ENCODE data around the gene HOXA1. TPM values are rescaled to one million over a fixed set of nuclear protein-coding genes. Genes with fewer than 3 reads are reported as not detected.

HOXA1 gene
- total RNA-seq, 1 donor from 2014 or later, result 0.40 TPM

- peak in 1 of 2 donors; percentile 48 for DNase-seq (ENCODE audit: low read depth in 2 of 2)
Observed at GRCh38 chr7:27116962-27117886, 21.4 kb upstream of the HOXA1 start.

- DNase-seq (ENCODE audit: low read depth in 2 of 2), result peak in 1 of 2 donors; percentile 49
Observed at GRCh38 chr7:27116031-27116961, 20.5 kb upstream of the HOXA1 start.

GRCh38 chr7:27115221-27116026 lies 19.6 kb upstream of the HOXA1 start:
- peak in 1 of 2 donors; percentile 62 for DNase-seq (ENCODE audit: low read depth in 2 of 2)

- DNase-seq (ENCODE audit: low read depth in 2 of 2), result no peak
Observed at GRCh38 chr7:27114881-27115220, 19.1 kb upstream of the HOXA1 start.

GRCh38 chr7:27113991-27114769 lies 18.4 kb upstream of the HOXA1 start:
- peak; percentile 67 to 82 for DNase-seq (ENCODE audit: low read depth in 2 of 2)

GRCh38 chr7:27112955-27113949 lies 17.5 kb upstream of the HOXA1 start:
- DNase-seq (ENCODE audit: low read depth in 2 of 2), result peak; percentile 77 to 97

GRCh38 chr7:27112361-27112760 lies 16.6 kb upstream of the HOXA1 start:
- peak; percentile 42 to 81 for DNase-seq (ENCODE audit: low read depth in 2 of 2)

GRCh38 chr7:27111751-27112277 lies 16.0 kb upstream of the HOXA1 start:
- DNase-seq (ENCODE audit: low read depth in 2 of 2), result peak; percentile 30 to 64

GRCh38 chr7:27111042-27111750 lies 15.4 kb upstream of the HOXA1 start:
- peak; percentile 79 to 92 for DNase-seq (ENCODE audit: low read depth in 2 of 2)

- peak; percentile 25 to 27 for DNase-seq (ENCODE audit: low read depth in 2 of 2)
Observed at GRCh38 chr7:27110186-27111031, 14.6 kb upstream of the HOXA1 start.

GRCh38 chr7:27109466-27110185 lies 13.8 kb upstream of the HOXA1 start:
- no peak for DNase-seq (ENCODE audit: low read depth in 2 of 2)

GRCh38 chr7:27108390-27109127 lies 12.8 kb upstream of the HOXA1 start:
- DNase-seq (ENCODE audit: low read depth in 2 of 2), result peak; percentile 82 to 90

GRCh38 chr7:27107391-27108381 lies 11.9 kb upstream of the HOXA1 start:
- peak; percentile 42 to 74 for DNase-seq (ENCODE audit: low read depth in 2 of 2)

GRCh38 chr7:27106901-27107240 lies 11.1 kb upstream of the HOXA1 start:
- no peak for DNase-seq (ENCODE audit: low read depth in 2 of 2)

All from lung microvascular endothelial cell (primary cell).